H9 (cell line): ENCODE results near the gene GORAB. TPM values are rescaled to one million over a fixed set of nuclear protein-coding genes. Genes with fewer than 3 reads are reported as not detected.

Experiments
- DNase-seq: peaks from one replicate; pipeline ENCODE4 v3.0.0-alpha.2; 2017
- H2AFZ ChIP-seq: one replicate; pipeline ENCODE4 v1.6.1; 2013; ENCODE audit warnings: mild to moderate bottlenecking, low read length, control low read depth, moderate library complexity
- H2AK5ac ChIP-seq: 2 replicates; pipeline ENCODE4 v1.6.1; 2013; ENCODE audit warnings: low read length, control low read depth, mixed read lengths; ENCODE audit not compliant: insufficient read length
- H2BK120ac ChIP-seq: one replicate; pipeline ENCODE4 v1.6.1; 2013; ENCODE audit warnings: low read depth, mild to moderate bottlenecking, low read length, control low read depth, inconsistent platforms; ENCODE audit not compliant: poor library complexity, severe bottlenecking
- H2BK12ac ChIP-seq: 2 replicates; pipeline ENCODE4 v1.6.1; 2013; ENCODE audit warnings: low read length, control low read depth, mixed read lengths, low read depth; ENCODE audit not compliant: insufficient read length
- H2BK15ac ChIP-seq: 2 replicates; pipeline ENCODE4 v1.6.1; 2013; ENCODE audit warnings: low read depth, low read length, control low read depth
- H2BK20ac ChIP-seq: one replicate; pipeline ENCODE4 v1.6.1; 2013; ENCODE audit warnings: low read depth, mild to moderate bottlenecking, low read length, control low read depth, inconsistent platforms; ENCODE audit not compliant: poor library complexity, severe bottlenecking
- H2BK5ac ChIP-seq: 2 replicates; pipeline ENCODE4 v1.6.1; 2013; ENCODE audit warnings: low read length, control low read depth, mixed read lengths; ENCODE audit not compliant: insufficient read length
- H3K14ac ChIP-seq: 2 replicates; pipeline ENCODE4 v1.6.1; 2013; ENCODE audit warnings: low read length, control low read depth; ENCODE audit not compliant: insufficient read depth
- H3K18ac ChIP-seq: 2 replicates; pipeline ENCODE4 v1.6.1; 2013; ENCODE audit warnings: low read depth, mild to moderate bottlenecking, mixed read lengths, low read length, control low read depth; ENCODE audit not compliant: insufficient read length
- H3K23ac ChIP-seq: 2 replicates; pipeline ENCODE4 v1.6.1; 2013; ENCODE audit warnings: low read length, control low read depth, mixed read lengths, low read depth; ENCODE audit not compliant: insufficient read length
- H3K23me2 ChIP-seq: 2 replicates; pipeline ENCODE4 v1.6.1; 2013; ENCODE audit warnings: low read depth, mild to moderate bottlenecking, mixed read lengths, low read length, control low read depth; ENCODE audit not compliant: insufficient read length, poor library complexity, severe bottlenecking
- H3K27ac ChIP-seq: 2 replicates; pipeline ENCODE4 v1.5.1; 2013; ENCODE audit warnings: low read length, control low read depth, mixed read lengths, low read depth; ENCODE audit not compliant: insufficient read length
- H3K27me3 ChIP-seq: 2 replicates; pipeline ENCODE4 v1.6.1; 2013; ENCODE audit warnings: low read length, control low read depth, inconsistent platforms; ENCODE audit not compliant: insufficient read depth
- H3K4ac ChIP-seq: 2 replicates; pipeline ENCODE4 v1.6.1; 2013; ENCODE audit warnings: low read depth, mild to moderate bottlenecking, control low read depth, inconsistent platforms, low read length, moderate library complexity
- H3K4me1 ChIP-seq: 2 replicates; pipeline ENCODE4 v1.6.1; 2013; ENCODE audit warnings: low read length, control low read depth, inconsistent platforms; ENCODE audit not compliant: insufficient read depth
- H3K4me2 ChIP-seq: 2 replicates; pipeline ENCODE4 v1.6.1; 2013; ENCODE audit warnings: low read length, control low read depth, mixed read lengths; ENCODE audit not compliant: insufficient read length, insufficient read depth
- H3K56ac ChIP-seq: 2 replicates; pipeline ENCODE4 v1.6.1; 2013; ENCODE audit warnings: low read depth, mild to moderate bottlenecking, mixed read lengths, low read length, control low read depth; ENCODE audit not compliant: insufficient read length
- H3K79me1 ChIP-seq: 2 replicates; pipeline ENCODE4 v1.6.1; 2013; ENCODE audit warnings: low read depth, mild to moderate bottlenecking, moderate library complexity, low read length, control low read depth, inconsistent platforms; ENCODE audit not compliant: insufficient read depth, poor library complexity, severe bottlenecking
- H3K79me2 ChIP-seq: 2 replicates; pipeline ENCODE4 v1.6.1; 2013; ENCODE audit warnings: low read length, control low read depth, inconsistent platforms; ENCODE audit not compliant: insufficient read depth
- H3K9ac ChIP-seq: 2 replicates; pipeline ENCODE4 v1.6.1; 2013; ENCODE audit warnings: low read length, control low read depth, mixed read lengths; ENCODE audit not compliant: insufficient read length; ENCODE audit errors: extremely low read depth
- H3K9me3 ChIP-seq: one replicate; pipeline ENCODE4 v1.6.1; 2013; ENCODE audit warnings: low read depth, low read length, inconsistent platforms; ENCODE audit not compliant: control insufficient read depth
- H3T11ph ChIP-seq: one replicate; pipeline ENCODE4 v1.6.1; 2013; ENCODE audit warnings: mild to moderate bottlenecking, low read length, control low read depth, inconsistent platforms
- H4K20me1 ChIP-seq: one replicate; pipeline ENCODE4 v1.6.1; 2013; ENCODE audit not compliant: control insufficient read depth, insufficient read length, insufficient read depth
- H4K5ac ChIP-seq: 2 replicates; pipeline ENCODE4 v1.6.1; 2013; ENCODE audit warnings: low read depth, mild to moderate bottlenecking, mixed read lengths, low read length, control low read depth; ENCODE audit not compliant: insufficient read length
- H4K8ac ChIP-seq: replicated peaks from 2 replicates; pipeline ENCODE4 v1.6.1; 2013; ENCODE audit warnings: low read length, control low read depth, mixed read lengths, low read depth; ENCODE audit not compliant: insufficient read length
- H4K91ac ChIP-seq: 2 replicates; pipeline ENCODE4 v1.6.1; 2013; ENCODE audit warnings: low read depth, mild to moderate bottlenecking, moderate library complexity, mixed read lengths, low read length, control low read depth; ENCODE audit not compliant: insufficient read length
- H3K27ac Mint-ChIP-seq, 3 experiments: 2 replicates in 2 of 3; 3 replicates in 1 of 3; pipeline ENCODE4 v1.8.0; 2020 to 2021; ENCODE audit warnings: mixed read lengths in 3 of 3, mild to moderate bottlenecking in 1 of 3, moderate library complexity in 1 of 3
- H3K27me3 Mint-ChIP-seq: 2 replicates; pipeline ENCODE4 v1.8.0; 2021; ENCODE audit warnings: low read depth, mild to moderate bottlenecking, moderate library complexity, mixed read lengths
- H3K36me3 Mint-ChIP-seq, 3 experiments: 2 replicates in 2 of 3; 3 replicates in 1 of 3; pipeline ENCODE4 v1.8.0; 2020 to 2021; ENCODE audit warnings: low read depth in 3 of 3, mixed read lengths in 3 of 3; ENCODE audit not compliant: insufficient read depth in 1 of 3
- H3K4me1 Mint-ChIP-seq, 2 experiments: 2 replicates each; pipeline ENCODE4 v1.8.0; 2020; ENCODE audit warnings: mixed read lengths in 2 of 2
- H3K4me3 Mint-ChIP-seq, 2 experiments: 2 replicates in 1 of 2; 3 replicates in 1 of 2; pipeline ENCODE4 v1.8.0; 2020 to 2021; ENCODE audit warnings: mild to moderate bottlenecking in 2 of 2, mixed read lengths in 2 of 2, moderate library complexity in 1 of 2
- H3K9me3 Mint-ChIP-seq, 2 experiments: 2 replicates in 1 of 2; 3 replicates in 1 of 2; pipeline ENCODE4 v1.8.0; 2020; ENCODE audit warnings: mild to moderate bottlenecking in 2 of 2, mixed read lengths in 2 of 2, moderate library complexity in 1 of 2
- CTCF ChIP-seq: fragments of 200-600 bp; sonication (generic); conservative IDR thresholded peaks from 3 replicates; pipeline ENCODE4 v1.8.0; 2021; ENCODE audit warnings: antibody characterized with exemption, mild to moderate bottlenecking
- total RNA-seq: library from RNA; stranded (reverse); gene quantifications from 2 replicates; pipeline ENCODE4 v1.2.1, GENCODE V29; 2021

The GORAB gene
- total RNA-seq, 1 experiment from 2014 or later: 17.8 TPM

- Histone ChIP-seq H3K18ac (no peak overlapping the region), H3K4ac (no peak overlapping the region), H3K4me2 (no peak overlapping the region), H3K79me1 (no peaks in the 10 kb centered on the region), H2BK12ac (no peak overlapping the region), H2BK15ac (no peak overlapping the region), H4K8ac (no peak overlapping the region), H4K20me1 (no peaks in the 10 kb centered on the region), H3K14ac (no peak overlapping the region), H2BK120ac (no peak overlapping the region), H4K91ac (no peak overlapping the region), H3K9me3 (no peaks in the 10 kb centered on the region), H2AFZ (no peak overlapping the region), H3K27me3 (no peaks in the 10 kb centered on the region), H2BK20ac (no peak overlapping the region), H3T11ph (no peak overlapping the region), H3K27ac (no peak overlapping the region), H2AK5ac (no peak overlapping the region), H3K56ac (no peak overlapping the region), H3K9ac (no peak overlapping the region), H4K5ac (no peak overlapping the region), H3K23me2 (no peaks in the 10 kb centered on the region), H3K79me2 (no peaks in the 10 kb centered on the region), H2BK5ac (no peak overlapping the region), H3K4me1 (no peaks in the 10 kb centered on the region), H3K23ac (no peak overlapping the region)
- Mint-ChIP-seq H3K27me3 (no peaks in the 10 kb centered on the region), H3K4me3 (no peak overlapping the region), H3K9me3 (no peaks in the 10 kb centered on the region), H3K36me3 (peaks cover 8 to 21% (median 20%) of the 10 kb centered on the region in 3 experiments; a peak in 6 of 7 replicates), H3K4me1 (peaks cover 0 to 3% of the 10 kb centered on the region in 2 experiments; a peak in 2 of 4 replicates), H3K27ac (no peak overlapping the region)
- no peak for TF ChIP-seq CTCF
- DNase-seq: no peak
Measured at GRCh38 chr1:170556917-170557316, 25.0 kb downstream of the GORAB start.
